SK-N-SH (cell line): ENCODE measurements around the gene PLB1.

ENCODE experiments used
- CHD2 ChIP-seq: fragments of 150-350 bp; IDR thresholded peaks from 2 replicates; pipeline ENCODE4 v1.6.1; 2018; ENCODE audit warnings: low read length; ENCODE audit not compliant: partially characterized antibody
- MXI1 ChIP-seq: IDR thresholded peaks from 2 replicates; pipeline ENCODE4 v1.6.1; 2012; ENCODE audit warnings: mild to moderate bottlenecking, low read depth, low read length, improper control_type of control experiment
- NFIC ChIP-seq: IDR thresholded peaks from 2 replicates; pipeline ENCODE4 v1.4.0; 2012; ENCODE audit warnings: borderline replicate concordance
- NRF1 ChIP-seq: IDR thresholded peaks from 2 replicates; pipeline ENCODE4 v1.6.1; 2012; ENCODE audit warnings: low read depth, mild to moderate bottlenecking, low read length
- SMC3 ChIP-seq: IDR thresholded peaks from 2 replicates; pipeline ENCODE4 v1.6.1; 2012; ENCODE audit warnings: low read depth, low read length, improper control_type of control experiment
- TF ChIP-seq, protein P1 (sequence below): fragments of 150-350 bp; IDR thresholded peaks from 2 replicates; pipeline ENCODE4 v1.6.1; 2017; ENCODE audit warnings: antibody characterized with exemption, low read length, low read depth, borderline replicate concordance
- TF ChIP-seq, protein P2 (sequence below): IDR thresholded peaks from 2 replicates; pipeline ENCODE4 v1.6.1; 2012; ENCODE audit warnings: mild to moderate bottlenecking, low read depth, low read length, moderate library complexity
- TF ChIP-seq, protein P3 (sequence below): fragments of 200-600 bp; sonication (generic); IDR thresholded peaks from 2 replicates; pipeline ENCODE4 v1.6.1; 2017; ENCODE audit warnings: antibody characterized with exemption, mild to moderate bottlenecking, moderate library complexity

DNA sequence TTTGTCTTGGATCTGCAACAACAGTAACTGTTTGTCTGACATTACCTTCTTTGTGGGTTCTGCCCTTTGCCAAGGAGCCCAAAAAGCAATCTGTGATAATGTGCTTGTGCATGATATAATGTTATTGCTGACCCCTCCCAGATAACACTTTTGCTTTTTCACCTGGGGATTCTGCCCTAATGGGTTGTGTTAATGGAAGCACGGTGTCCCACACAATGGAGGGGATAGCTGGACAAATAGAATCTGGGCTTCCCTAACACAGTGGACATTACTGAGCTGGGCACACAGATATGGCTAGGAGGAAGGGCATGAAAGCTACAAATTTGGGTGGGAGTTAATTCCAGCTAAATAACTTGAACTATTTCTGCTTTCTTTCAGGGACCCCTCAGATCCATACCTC lies 20.6 kb downstream of the PLB1 start:
- no peak for TF ChIP-seq NRF1
- TF ChIP-seq, protein P1, sequence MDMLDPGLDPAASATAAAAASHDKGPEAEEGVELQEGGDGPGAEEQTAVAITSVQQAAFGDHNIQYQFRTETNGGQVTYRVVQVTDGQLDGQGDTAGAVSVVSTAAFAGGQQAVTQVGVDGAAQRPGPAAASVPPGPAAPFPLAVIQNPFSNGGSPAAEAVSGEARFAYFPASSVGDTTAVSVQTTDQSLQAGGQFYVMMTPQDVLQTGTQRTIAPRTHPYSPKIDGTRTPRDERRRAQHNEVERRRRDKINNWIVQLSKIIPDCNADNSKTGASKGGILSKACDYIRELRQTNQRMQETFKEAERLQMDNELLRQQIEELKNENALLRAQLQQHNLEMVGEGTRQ: no peak
- TF ChIP-seq, protein P2, sequence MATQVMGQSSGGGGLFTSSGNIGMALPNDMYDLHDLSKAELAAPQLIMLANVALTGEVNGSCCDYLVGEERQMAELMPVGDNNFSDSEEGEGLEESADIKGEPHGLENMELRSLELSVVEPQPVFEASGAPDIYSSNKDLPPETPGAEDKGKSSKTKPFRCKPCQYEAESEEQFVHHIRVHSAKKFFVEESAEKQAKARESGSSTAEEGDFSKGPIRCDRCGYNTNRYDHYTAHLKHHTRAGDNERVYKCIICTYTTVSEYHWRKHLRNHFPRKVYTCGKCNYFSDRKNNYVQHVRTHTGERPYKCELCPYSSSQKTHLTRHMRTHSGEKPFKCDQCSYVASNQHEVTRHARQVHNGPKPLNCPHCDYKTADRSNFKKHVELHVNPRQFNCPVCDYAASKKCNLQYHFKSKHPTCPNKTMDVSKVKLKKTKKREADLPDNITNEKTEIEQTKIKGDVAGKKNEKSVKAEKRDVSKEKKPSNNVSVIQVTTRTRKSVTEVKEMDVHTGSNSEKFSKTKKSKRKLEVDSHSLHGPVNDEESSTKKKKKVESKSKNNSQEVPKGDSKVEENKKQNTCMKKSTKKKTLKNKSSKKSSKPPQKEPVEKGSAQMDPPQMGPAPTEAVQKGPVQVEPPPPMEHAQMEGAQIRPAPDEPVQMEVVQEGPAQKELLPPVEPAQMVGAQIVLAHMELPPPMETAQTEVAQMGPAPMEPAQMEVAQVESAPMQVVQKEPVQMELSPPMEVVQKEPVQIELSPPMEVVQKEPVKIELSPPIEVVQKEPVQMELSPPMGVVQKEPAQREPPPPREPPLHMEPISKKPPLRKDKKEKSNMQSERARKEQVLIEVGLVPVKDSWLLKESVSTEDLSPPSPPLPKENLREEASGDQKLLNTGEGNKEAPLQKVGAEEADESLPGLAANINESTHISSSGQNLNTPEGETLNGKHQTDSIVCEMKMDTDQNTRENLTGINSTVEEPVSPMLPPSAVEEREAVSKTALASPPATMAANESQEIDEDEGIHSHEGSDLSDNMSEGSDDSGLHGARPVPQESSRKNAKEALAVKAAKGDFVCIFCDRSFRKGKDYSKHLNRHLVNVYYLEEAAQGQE: no peak
- TF ChIP-seq CHD2: no peak
- TF ChIP-seq, protein P3, sequence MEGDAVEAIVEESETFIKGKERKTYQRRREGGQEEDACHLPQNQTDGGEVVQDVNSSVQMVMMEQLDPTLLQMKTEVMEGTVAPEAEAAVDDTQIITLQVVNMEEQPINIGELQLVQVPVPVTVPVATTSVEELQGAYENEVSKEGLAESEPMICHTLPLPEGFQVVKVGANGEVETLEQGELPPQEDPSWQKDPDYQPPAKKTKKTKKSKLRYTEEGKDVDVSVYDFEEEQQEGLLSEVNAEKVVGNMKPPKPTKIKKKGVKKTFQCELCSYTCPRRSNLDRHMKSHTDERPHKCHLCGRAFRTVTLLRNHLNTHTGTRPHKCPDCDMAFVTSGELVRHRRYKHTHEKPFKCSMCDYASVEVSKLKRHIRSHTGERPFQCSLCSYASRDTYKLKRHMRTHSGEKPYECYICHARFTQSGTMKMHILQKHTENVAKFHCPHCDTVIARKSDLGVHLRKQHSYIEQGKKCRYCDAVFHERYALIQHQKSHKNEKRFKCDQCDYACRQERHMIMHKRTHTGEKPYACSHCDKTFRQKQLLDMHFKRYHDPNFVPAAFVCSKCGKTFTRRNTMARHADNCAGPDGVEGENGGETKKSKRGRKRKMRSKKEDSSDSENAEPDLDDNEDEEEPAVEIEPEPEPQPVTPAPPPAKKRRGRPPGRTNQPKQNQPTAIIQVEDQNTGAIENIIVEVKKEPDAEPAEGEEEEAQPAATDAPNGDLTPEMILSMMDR: no peak
- no peak for TF ChIP-seq MXI1
- TF ChIP-seq SMC3: no peak
- TF ChIP-seq NFIC: no peak
